Lower lobe of right lung (tissue), 2 donors: Measurements from ENCODE around the gene PKHD1. TPM values are rescaled to one million over a fixed set of nuclear protein-coding genes. Genes with fewer than 3 reads are reported as not detected.

Source experiments
- ATAC-seq, 2 donors: fragments of 200-7000 bp; cut with Tn5 transposase; one replicate each; pipeline ENCODE4 v1.9.1; 2020 to 2022; ENCODE audit warnings: mild to moderate bottlenecking in 2 of 2, moderate library complexity in 2 of 2
- DNase-seq: peaks from one replicate; pipeline ENCODE4 v3.0.0-alpha.2; 2020
- H3K27ac ChIP-seq: fragments of 200-600 bp; one replicate; pipeline ENCODE4 v1.8.0; 2022
- H3K27me3 ChIP-seq: fragments of 200-600 bp; one replicate; pipeline ENCODE4 v1.8.0; 2022; ENCODE audit warnings: low read depth
- H3K36me3 ChIP-seq: fragments of 200-600 bp; one replicate; pipeline ENCODE4 v1.8.0; 2022; ENCODE audit warnings: mild to moderate bottlenecking
- H3K4me1 ChIP-seq: fragments of 200-600 bp; one replicate; pipeline ENCODE4 v1.8.0; 2022
- H3K4me3 ChIP-seq: fragments of 200-600 bp; one replicate; pipeline ENCODE4 v1.8.0; 2022; ENCODE audit warnings: mild to moderate bottlenecking
- H3K9me3 ChIP-seq: fragments of 200-600 bp; one replicate; pipeline ENCODE4 v1.8.0; 2022
- CTCF ChIP-seq: fragments of 200-600 bp; IDR thresholded peaks from one replicate; pipeline ENCODE4 v1.8.0; 2022; ENCODE audit warnings: antibody characterized with exemption, mild to moderate bottlenecking
- intact Hi-C: fragments of 100-400 bp; cut with DNase I; formaldehyde crosslinking; loops from one replicate; pipeline ENCODE4 v1.11.0; 2022
- total RNA-seq: library from RNA; stranded (reverse); fragmentation: NEBNext Ultra II Directional; extraction: Animal tissue kit (Norgen Biotek cat#: 25700); gene quantifications from one replicate; pipeline ENCODE4 v1.2.1, GENCODE V29; 2021
- donor health status: DM: no; HTN: yes; CAD: no; lungs with severe emphysema.

PKHD1 gene
- total RNA-seq, 1 donor from 2014 or later = 0.09 TPM

- H3K27me3 ChIP-seq = no peaks in the 10 kb centered on the region
- H3K9me3 ChIP-seq = no peaks in the 10 kb centered on the region
- DNase-seq (no peak), ATAC-seq (no peak)
- no peak overlapping the region for H3K27ac ChIP-seq
- TF ChIP-seq CTCF = no peak
- H3K4me1 ChIP-seq = no peaks in the 10 kb centered on the region
- intact Hi-C loops = no loop called here
- no peaks in the 10 kb centered on the region for H3K36me3 ChIP-seq
- H3K4me3 ChIP-seq = no peak overlapping the region
These were observed 154.5 kb downstream of the PKHD1 start for GRCh38 chr6:51932956-51933355.

DNA sequence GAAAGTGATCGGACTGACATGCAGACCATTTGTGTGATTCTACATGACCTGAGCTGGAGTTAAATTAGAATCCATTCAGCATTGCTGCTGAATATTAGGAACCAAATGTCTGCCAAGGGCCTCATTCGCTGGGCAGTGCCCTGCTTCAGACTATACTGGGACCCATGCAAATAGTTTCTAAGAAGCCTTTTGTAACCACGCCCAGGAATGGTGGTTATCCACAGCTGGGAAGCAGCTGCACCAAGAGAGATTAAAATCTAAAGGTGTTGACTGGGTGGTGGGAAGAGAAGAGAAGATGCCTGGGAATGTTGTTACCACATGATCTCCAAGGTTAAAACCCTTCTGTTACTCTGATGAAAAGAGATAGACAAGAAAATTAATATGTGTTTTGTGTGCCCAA lies 156.8 kb downstream of the PKHD1 start:
- ATAC-seq (no peak), DNase-seq (no peak)
- Histone ChIP-seq H3K9me3 (no peaks in the 10 kb centered on the region), H3K4me1 (no peaks in the 10 kb centered on the region), H3K27me3 (no peaks in the 10 kb centered on the region), H3K36me3 (no peaks in the 10 kb centered on the region), H3K27ac (no peak overlapping the region), H3K4me3 (no peak overlapping the region)
- intact Hi-C loops = no loop called here
- TF ChIP-seq CTCF = no peak

DNA sequence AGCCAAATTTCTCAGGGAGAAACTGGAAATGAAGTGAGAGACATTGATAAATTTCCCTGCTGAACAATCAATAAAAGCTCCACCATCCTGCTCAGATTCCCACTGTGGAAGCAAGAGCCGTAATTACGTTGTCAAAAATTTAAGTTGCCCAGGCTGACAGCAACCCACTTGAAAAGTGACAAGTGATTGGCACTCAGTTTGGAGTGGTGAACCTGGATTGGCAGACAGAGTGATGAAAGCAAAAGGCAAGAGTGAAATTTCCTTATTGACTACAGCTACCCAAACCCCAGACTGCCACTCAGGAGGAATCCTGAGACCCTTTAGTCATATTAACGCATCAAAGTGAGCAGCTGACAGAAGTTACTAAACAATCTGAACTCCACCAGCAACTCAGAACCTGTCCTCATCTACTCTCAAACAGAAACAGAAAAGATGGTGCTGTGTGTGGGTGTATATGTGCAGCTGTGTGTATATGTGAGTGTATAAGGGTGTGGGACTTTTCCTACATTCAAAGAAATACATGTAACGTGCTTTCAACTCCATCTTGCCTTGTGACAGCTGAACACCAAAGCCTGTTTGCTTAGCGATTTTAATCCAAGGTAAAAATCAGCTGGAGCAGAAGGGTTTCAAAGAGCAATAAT lies 157.4 kb downstream of the PKHD1 start:
- Histone ChIP-seq H3K4me1 (no peaks in the 10 kb centered on the region), H3K4me3 (no peak overlapping the region), H3K9me3 (no peaks in the 10 kb centered on the region), H3K36me3 (no peaks in the 10 kb centered on the region), H3K27ac (no peak overlapping the region), H3K27me3 (no peaks in the 10 kb centered on the region)
- no peak for DNase-seq
- TF ChIP-seq CTCF = no peak
- intact Hi-C loops = no loop called here
- no peak for ATAC-seq

DNA sequence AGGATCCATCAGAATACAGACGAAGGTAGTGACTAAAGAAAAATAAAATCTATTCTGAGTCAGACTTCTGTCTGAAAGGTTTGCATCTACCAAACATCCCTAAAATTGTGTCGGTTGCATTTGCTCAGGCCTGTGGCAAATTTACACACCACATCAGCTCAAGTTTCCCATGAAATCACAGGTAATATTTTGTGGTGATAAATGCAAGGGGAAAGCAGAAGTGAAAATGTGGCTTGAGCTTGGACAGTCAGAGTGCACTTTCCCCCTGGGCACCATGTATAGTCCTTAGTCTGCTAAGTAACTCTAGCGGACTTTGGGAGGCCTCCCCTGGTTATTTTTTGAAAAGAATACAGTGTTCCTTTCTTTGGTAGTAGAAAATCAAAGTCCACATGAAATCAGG lies 159.1 kb downstream of the PKHD1 start:
- no peak for TF ChIP-seq CTCF
- Histone ChIP-seq H3K27ac (no peak overlapping the region), H3K9me3 (no peaks in the 10 kb centered on the region), H3K27me3 (no peaks in the 10 kb centered on the region), H3K4me1 (no peaks in the 10 kb centered on the region), H3K4me3 (no peak overlapping the region), H3K36me3 (no peaks in the 10 kb centered on the region)
- intact Hi-C loops = no loop called here
- ATAC-seq (no peak), DNase-seq (no peak)

DNA sequence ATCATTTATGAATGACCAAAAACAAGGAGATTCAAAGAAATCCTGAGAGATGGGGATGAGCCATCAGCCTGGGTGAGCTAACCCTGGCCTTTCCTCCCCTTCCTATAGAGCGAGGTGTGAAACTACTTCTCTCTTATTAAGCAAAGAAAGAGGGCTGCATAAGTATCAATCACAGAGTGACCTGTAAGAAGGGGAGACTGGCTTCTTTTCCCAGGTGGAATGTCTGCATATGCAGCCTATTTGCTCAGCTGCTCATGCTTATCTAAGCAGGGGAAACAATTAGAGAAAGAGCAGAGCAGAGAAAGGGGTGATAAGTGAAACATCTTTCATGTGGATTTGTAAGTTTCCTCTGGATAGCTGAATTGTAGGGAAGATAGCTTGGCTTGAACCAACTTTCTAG lies 160.0 kb downstream of the PKHD1 start:
- no peak for TF ChIP-seq CTCF
- Histone ChIP-seq H3K27me3 (no peaks in the 10 kb centered on the region), H3K4me1 (no peaks in the 10 kb centered on the region), H3K27ac (no peak overlapping the region), H3K9me3 (no peaks in the 10 kb centered on the region), H3K4me3 (no peak overlapping the region), H3K36me3 (no peaks in the 10 kb centered on the region)
- DNase-seq (no peak), ATAC-seq (no peak)
- intact Hi-C loops = no loop called here
